Lower lobe of right lung (tissue), 2 donors: ENCODE results near the gene HPRT1. TPM values are rescaled to one million over a fixed set of nuclear protein-coding genes. Genes with fewer than 3 reads are reported as not detected.
A peak's percentile ranks its signal among the peaks of the same experiment; 100 is the strongest.

Source experiments
- ATAC-seq, 2 donors: fragments of 200-7000 bp; cut with Tn5 transposase; one replicate each; pipeline ENCODE4 v1.9.1; 2020 to 2022; ENCODE audit warnings: mild to moderate bottlenecking in 2 of 2, moderate library complexity in 2 of 2
- DNase-seq: peaks from one replicate; pipeline ENCODE4 v3.0.0-alpha.2; 2020
- H3K27ac ChIP-seq: fragments of 200-600 bp; one replicate; pipeline ENCODE4 v1.8.0; 2022
- H3K27me3 ChIP-seq: fragments of 200-600 bp; one replicate; pipeline ENCODE4 v1.8.0; 2022; ENCODE audit warnings: low read depth
- H3K36me3 ChIP-seq: fragments of 200-600 bp; one replicate; pipeline ENCODE4 v1.8.0; 2022; ENCODE audit warnings: mild to moderate bottlenecking
- H3K4me1 ChIP-seq: fragments of 200-600 bp; one replicate; pipeline ENCODE4 v1.8.0; 2022
- H3K4me3 ChIP-seq: fragments of 200-600 bp; one replicate; pipeline ENCODE4 v1.8.0; 2022; ENCODE audit warnings: mild to moderate bottlenecking
- H3K9me3 ChIP-seq: fragments of 200-600 bp; one replicate; pipeline ENCODE4 v1.8.0; 2022
- intact Hi-C: fragments of 100-400 bp; cut with DNase I; formaldehyde crosslinking; loops from one replicate; pipeline ENCODE4 v1.11.0; 2022
- microRNA-seq: library from miRNA; unstranded; fragments of <30 nt; microRNA quantifications from one replicate; pipeline ENCODE4 v1.2.0, GENCODE V29; 2020; ENCODE audit warnings: borderline number of aligned reads
- total RNA-seq: library from RNA; stranded (reverse); fragmentation: NEBNext Ultra II Directional; extraction: Animal tissue kit (Norgen Biotek cat#: 25700); gene quantifications from one replicate; pipeline ENCODE4 v1.2.1, GENCODE V29; 2021
- TF ChIP-seq, protein P1 (sequence below): fragments of 200-600 bp; IDR thresholded peaks from one replicate; pipeline ENCODE4 v1.8.0; 2022; ENCODE audit warnings: antibody characterized with exemption, mild to moderate bottlenecking
- donor health status: DM: no; HTN: yes; CAD: no; lungs with severe emphysema.

HPRT1 gene
- total RNA-seq, 1 donor from 2014 or later: 18.1 TPM

- TF ChIP-seq, protein P1, sequence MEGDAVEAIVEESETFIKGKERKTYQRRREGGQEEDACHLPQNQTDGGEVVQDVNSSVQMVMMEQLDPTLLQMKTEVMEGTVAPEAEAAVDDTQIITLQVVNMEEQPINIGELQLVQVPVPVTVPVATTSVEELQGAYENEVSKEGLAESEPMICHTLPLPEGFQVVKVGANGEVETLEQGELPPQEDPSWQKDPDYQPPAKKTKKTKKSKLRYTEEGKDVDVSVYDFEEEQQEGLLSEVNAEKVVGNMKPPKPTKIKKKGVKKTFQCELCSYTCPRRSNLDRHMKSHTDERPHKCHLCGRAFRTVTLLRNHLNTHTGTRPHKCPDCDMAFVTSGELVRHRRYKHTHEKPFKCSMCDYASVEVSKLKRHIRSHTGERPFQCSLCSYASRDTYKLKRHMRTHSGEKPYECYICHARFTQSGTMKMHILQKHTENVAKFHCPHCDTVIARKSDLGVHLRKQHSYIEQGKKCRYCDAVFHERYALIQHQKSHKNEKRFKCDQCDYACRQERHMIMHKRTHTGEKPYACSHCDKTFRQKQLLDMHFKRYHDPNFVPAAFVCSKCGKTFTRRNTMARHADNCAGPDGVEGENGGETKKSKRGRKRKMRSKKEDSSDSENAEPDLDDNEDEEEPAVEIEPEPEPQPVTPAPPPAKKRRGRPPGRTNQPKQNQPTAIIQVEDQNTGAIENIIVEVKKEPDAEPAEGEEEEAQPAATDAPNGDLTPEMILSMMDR: no peak
- Histone ChIP-seq H3K4me3 (no peak overlapping the region), H3K4me1 (no peaks in the 10 kb centered on the region), H3K36me3 (no peaks in the 10 kb centered on the region), H3K27ac (no peak overlapping the region), H3K27me3 (peaks cover 29% of the 10 kb centered on the region), H3K9me3 (no peaks in the 10 kb centered on the region)
- intact Hi-C loops: no loop called here
- DNase-seq: no peak
- ATAC-seq: no peak
These were observed 87.2 kb downstream of the HPRT1 start for GRCh38 chrX:134547047-134547679.

- H3K36me3 ChIP-seq: no peaks in the 10 kb centered on the region
- ATAC-seq (no peak), DNase-seq (no peak)
- TF ChIP-seq, protein P1: no peak
- H3K4me3 ChIP-seq: peak overlapping the region; percentile 58
- peak overlapping the region; percentile 64 for H3K27ac ChIP-seq
- H3K27me3 ChIP-seq: peaks cover 29% of the 10 kb centered on the region
- intact Hi-C loops: no loop called here
- H3K9me3 ChIP-seq: no peaks in the 10 kb centered on the region
- H3K4me1 ChIP-seq: no peaks in the 10 kb centered on the region
These were observed 88.6 kb downstream of the HPRT1 start for GRCh38 chrX:134548257-134549201.

Small RNA genes within 50 kb of the gene (microRNA-seq; reads per million reads assigned to microRNA genes)
- gene MIR424: 2,153 reads per million, percentile 86 among the genes with 10 or more reads in this experiment
- not detected for gene MIR450A1
- gene MIR450A2: 2.5 reads per million
- 2.0 reads per million for gene MIR450B
- 27.6 reads per million, percentile 34 among the genes with 10 or more reads in this experiment for gene MIR503
- 33.7 reads per million, percentile 36 among the genes with 10 or more reads in this experiment for gene MIR542

Other genes starting within 250 kb of the HPRT1 start
- 0.38 TPM for gene CCDC160, start 223.0 kb upstream of the HPRT1 start, total RNA-seq
- gene PHF6, start 86.9 kb upstream of the HPRT1 start, total RNA-seq: 15.9 TPM
- not detected for gene PLAC1, start 198.3 kb downstream of the HPRT1 start, total RNA-seq